ENCODE results near the gene OXNAD1. TPM values are rescaled to one million over a fixed set of nuclear protein-coding genes. Genes with fewer than 3 reads are reported as not detected.

OXNAD1 gene
- total RNA-seq, 1 experiment from 2014 or later = 12.1 TPM

GRCh38 chr3:16318176-16318575 is 53.2 kb downstream of the OXNAD1 start:
- H2AFZ ChIP-seq (ENCODE audit: low read depth, low read length, poor library complexity, severe bottlenecking) = no peak overlapping the region
- RAD21 ChIA-PET (ENCODE audit: low non-redundant PET in 1 of 2, low total read pairs in 2 of 2, uncharacterized antibody in 2 of 2, unreplicated experiment in 2 of 2) = no interaction called here
- ATAC-seq = no peak
- no peaks in the 10 kb centered on the region for H3K79me2 ChIP-seq (ENCODE audit: insufficient read depth, low read length)
- POLR2A ChIA-PET = no interaction called here
- DNase-seq (ENCODE audit: low read depth, low spot score) = no peak
- intact Hi-C loops (cut with micrococcal nuclease) = no loop called here
- no peak for TF ChIP-seq CEBPB (IDR thresholded peaks at IDR 0.05; ENCODE audit: low read depth)
- TF ChIP-seq ELF1 (IDR thresholded peaks at IDR 0.05; ENCODE audit: borderline replicate concordance, low read depth) = no peak
- TF ChIP-seq EZH2 (IDR thresholded peaks at IDR 0.05) = no peak
- no peak for TF ChIP-seq CBX3 (IDR thresholded peaks at IDR 0.05; ENCODE audit: low read depth)
- no peak for TF ChIP-seq ZFX (IDR thresholded peaks at IDR 0.05)
- no peak for TF ChIP-seq RAD21 (IDR thresholded peaks at IDR 0.05; ENCODE audit: low read depth)
- no peak for TF ChIP-seq SRF (IDR thresholded peaks at IDR 0.05; ENCODE audit: low read depth)
- TF ChIP-seq EGR1 (IDR thresholded peaks at IDR 0.05; ENCODE audit: low read depth) = no peak
- TF ChIP-seq TCF7L2 (IDR thresholded peaks at IDR 0.05; ENCODE audit: borderline replicate concordance, extremely low read depth, insufficient read depth, insufficient read length) = no peak
- TF ChIP-seq, protein P1, sequence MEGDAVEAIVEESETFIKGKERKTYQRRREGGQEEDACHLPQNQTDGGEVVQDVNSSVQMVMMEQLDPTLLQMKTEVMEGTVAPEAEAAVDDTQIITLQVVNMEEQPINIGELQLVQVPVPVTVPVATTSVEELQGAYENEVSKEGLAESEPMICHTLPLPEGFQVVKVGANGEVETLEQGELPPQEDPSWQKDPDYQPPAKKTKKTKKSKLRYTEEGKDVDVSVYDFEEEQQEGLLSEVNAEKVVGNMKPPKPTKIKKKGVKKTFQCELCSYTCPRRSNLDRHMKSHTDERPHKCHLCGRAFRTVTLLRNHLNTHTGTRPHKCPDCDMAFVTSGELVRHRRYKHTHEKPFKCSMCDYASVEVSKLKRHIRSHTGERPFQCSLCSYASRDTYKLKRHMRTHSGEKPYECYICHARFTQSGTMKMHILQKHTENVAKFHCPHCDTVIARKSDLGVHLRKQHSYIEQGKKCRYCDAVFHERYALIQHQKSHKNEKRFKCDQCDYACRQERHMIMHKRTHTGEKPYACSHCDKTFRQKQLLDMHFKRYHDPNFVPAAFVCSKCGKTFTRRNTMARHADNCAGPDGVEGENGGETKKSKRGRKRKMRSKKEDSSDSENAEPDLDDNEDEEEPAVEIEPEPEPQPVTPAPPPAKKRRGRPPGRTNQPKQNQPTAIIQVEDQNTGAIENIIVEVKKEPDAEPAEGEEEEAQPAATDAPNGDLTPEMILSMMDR (IDR thresholded peaks at IDR 0.05 in 2 of 3, conservative IDR thresholded peaks at IDR 0.05 in 1 of 3; ENCODE audit: borderline replicate concordance in 1 of 3, insufficient read depth in 1 of 3, low read depth in 2 of 3, low read length in 2 of 3) = no peak
- TF ChIP-seq EZH2phosphoT487 (IDR thresholded peaks at IDR 0.05; ENCODE audit: borderline replicate concordance) = no peak
- no peak overlapping the region for H3K27ac ChIP-seq (ENCODE audit: low read depth, low read length)
- H3K4me1 ChIP-seq (ENCODE audit: control insufficient read depth in 1 of 2, insufficient read depth in 2 of 2, low read length in 2 of 2) = no peaks in the 10 kb centered on the region
- CTCF ChIA-PET = interaction anchor here (1.2 to 2.2 kb wide), 2 partner anchors 14 to 28 kb away, joined by 3 to 13 read pairs; no protein-coding TSS in a partner anchor
- no peak overlapping the region for H3K4me2 ChIP-seq (ENCODE audit: low read length)
- no peaks in the 10 kb centered on the region for H4K20me1 ChIP-seq (ENCODE audit: insufficient read depth)
- H3K9me3 ChIP-seq (ENCODE audit: control insufficient read depth in 1 of 2, insufficient read depth in 1 of 2, low read depth in 1 of 2, low read length in 2 of 2) = no peaks in the 10 kb centered on the region
- no peak overlapping the region for H3K4me3 ChIP-seq (replicated peaks in 1 of 2; ENCODE audit: low read depth in 1 of 2, low read length in 2 of 2)
- H3K9me2 ChIP-seq (ENCODE audit: insufficient read depth) = no peaks in the 10 kb centered on the region
- H3K36me3 ChIP-seq (ENCODE audit: control insufficient read depth in 1 of 2, insufficient read depth in 2 of 2, low read length in 2 of 2) = no peaks in the 10 kb centered on the region
- no peak overlapping the region for H3K9ac ChIP-seq (ENCODE audit: low read length)
- no peaks in the 10 kb centered on the region for H3K27me3 ChIP-seq (ENCODE audit: insufficient read depth, low read length)
- BruUV-seq (replicated peaks) = no TSS peak

All from HCT116 (cell line).